Ecto neural progenitor cell (in vitro differentiated cells): ENCODE measurements around the gene ACCSL.

ENCODE experiments used
- DNase-seq: peaks from one replicate; pipeline ENCODE4 v3.0.0-alpha.2; 2018; ENCODE audit warnings: low spot score

The ACCSL gene

DNA sequence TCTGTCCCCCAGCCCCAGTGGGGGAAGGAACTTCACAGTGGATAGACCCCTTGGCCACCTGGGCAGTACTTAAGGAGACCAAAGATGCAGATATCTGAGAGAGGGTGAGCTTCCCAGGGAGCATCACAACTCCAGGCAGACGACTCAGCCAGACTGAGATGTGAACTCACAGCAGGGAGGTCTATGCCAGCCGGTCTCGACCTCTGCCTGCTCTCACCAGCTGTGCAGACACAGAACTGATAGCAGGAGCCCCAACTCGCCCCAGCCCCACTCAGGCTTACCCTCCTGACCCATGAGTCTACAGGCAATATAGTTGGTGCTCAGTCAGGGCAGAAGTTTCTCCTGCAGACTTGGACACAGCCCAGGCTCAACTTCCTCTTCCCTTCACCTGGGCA lies 29.7 kb upstream of the ACCSL start:
- DNase-seq = peak; percentile 40

- DNase-seq = no peak
These were observed 29.0 kb upstream of the ACCSL start for GRCh38 chr11:44018829-44019228.

DNA sequence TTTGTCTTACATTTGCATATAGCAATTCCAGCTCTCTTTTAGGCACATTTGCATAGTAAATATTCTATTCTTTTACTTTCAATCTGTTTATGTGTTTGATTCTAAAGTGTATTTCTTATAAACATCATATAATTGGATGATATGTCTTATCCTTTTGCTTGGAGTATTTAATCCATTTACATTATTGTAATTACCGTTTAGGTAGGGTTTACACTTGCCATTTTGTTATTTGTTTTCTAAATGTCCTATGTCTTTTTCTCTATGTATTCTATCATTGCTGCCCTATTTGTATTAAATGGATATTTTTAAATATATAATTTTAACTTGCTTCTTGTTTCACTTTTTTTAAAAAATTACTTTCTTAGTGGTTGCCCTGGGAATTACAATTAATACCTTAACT lies 22.8 kb upstream of the ACCSL start:
- no peak for DNase-seq

GRCh38 chr11:44025727-44026126 lies 22.1 kb upstream of the ACCSL start:
- DNase-seq = no peak

- DNase-seq = no peak
These were observed 19.4 kb upstream of the ACCSL start for GRCh38 chr11:44028401-44028800.

DNA sequence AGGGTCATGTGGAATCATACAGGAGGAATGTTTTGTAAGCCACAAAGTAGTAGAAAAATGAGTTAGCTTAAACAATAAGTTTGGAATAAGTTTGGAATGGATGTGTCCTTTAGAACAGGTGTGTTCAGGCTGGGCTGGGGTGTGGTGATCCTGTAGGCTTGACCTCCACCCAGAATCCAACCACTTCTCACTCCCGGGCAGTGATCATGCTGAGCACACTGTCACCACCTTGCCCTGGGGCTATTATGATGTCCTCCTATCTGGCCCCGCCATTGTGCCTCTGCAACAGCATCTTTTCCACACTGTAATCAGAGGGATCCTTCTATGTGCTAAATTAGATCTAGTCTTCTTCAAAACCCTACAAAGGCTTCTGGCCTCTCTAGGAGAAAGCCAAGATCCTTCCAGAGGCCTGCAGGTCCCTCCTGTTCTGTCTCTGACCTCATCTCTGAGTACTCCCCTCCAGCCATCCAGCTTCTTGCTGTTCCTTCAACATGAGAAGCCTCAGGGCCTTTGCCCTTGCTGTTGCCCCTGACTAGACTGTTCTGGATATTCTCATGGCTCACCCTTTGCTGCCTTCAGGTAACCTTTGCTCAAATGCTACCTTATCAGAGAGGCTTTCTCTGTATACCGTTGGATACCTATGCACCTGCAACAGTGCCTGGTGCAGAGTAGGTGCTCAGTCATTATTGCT lies 18.8 kb upstream of the ACCSL start:
- no peak for DNase-seq

DNA sequence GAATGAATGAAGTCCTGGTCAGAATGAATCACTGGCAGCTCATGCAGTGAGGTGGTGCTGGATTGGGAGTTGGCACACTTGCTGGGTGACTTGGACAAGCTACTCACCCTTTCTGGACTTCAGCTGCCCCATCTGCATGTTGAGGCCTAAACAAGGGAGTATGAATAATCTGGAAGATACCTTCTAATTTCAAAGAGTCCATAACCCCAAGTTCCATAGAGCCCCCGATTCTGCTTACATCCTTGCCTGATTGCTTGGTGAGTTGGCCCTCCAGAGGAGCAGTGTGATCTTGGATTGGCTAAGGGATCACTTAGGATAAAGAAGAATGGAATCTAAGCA lies 18.3 kb upstream of the ACCSL start:
- DNase-seq = no peak

DNA sequence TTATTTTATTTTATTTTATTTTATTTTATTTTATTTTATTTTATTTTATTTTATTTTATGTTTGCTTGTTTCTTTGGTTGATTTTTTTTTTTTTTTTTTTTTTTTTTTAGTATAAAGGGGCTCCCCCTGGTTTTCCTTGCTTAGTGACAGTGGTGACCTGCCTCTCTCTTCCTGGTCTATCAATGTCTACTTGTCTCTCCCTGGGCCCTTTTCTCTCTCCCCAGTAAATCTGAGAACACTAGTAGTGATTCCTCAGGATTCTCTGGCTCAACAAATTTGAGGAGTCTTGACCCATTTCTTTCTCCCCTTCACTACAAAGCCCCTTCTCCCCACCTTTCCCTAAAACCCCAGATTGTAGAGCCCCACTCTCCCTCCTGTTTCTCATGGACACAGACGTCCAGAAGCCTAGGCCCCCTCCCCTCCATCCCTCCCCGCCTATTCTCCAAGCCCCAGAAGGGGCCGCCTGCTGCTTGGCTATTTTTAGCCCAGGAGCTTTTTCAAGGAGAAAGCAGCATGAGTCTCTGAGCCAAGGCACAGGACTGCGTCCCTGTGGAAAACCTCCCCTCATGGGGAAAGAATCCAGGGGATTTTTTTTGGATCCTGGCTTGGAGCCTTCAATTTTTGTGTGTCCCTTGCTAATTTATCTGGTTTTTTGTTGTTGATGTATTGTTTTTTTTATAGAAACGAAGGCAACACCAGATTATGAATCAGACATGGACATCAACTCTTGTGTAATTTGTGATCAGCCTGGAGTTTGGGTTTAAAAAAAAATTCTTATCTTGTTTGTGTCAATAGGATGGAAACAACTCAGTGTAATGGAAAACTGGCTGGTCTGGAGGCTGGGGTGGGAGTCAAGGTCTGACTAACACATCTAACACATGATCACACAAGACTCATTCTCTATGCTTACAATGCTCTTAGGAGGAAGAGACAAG lies 17.5 kb upstream of the ACCSL start:
- peak; percentile 60 for DNase-seq

GRCh38 chr11:44030996-44031395 lies 16.8 kb upstream of the ACCSL start:
- DNase-seq = no peak

- DNase-seq = no peak
These were observed 16.2 kb upstream of the ACCSL start for GRCh38 chr11:44031549-44031948.

GRCh38 chr11:44032299-44033085 lies 15.3 kb upstream of the ACCSL start:
- DNase-seq = no peak

GRCh38 chr11:44033411-44033850 lies 14.3 kb upstream of the ACCSL start:
- DNase-seq = no peak

- DNase-seq = no peak
These were observed 13.9 kb upstream of the ACCSL start for GRCh38 chr11:44033856-44034255.

- no peak for DNase-seq
These were observed 13.1 kb upstream of the ACCSL start for GRCh38 chr11:44034639-44035038.

- DNase-seq = peak; percentile 87
These were observed 10.7 kb upstream of the ACCSL start for GRCh38 chr11:44036811-44037657.

- no peak for DNase-seq
These were observed 10.2 kb upstream of the ACCSL start for GRCh38 chr11:44037658-44037998.

DNA sequence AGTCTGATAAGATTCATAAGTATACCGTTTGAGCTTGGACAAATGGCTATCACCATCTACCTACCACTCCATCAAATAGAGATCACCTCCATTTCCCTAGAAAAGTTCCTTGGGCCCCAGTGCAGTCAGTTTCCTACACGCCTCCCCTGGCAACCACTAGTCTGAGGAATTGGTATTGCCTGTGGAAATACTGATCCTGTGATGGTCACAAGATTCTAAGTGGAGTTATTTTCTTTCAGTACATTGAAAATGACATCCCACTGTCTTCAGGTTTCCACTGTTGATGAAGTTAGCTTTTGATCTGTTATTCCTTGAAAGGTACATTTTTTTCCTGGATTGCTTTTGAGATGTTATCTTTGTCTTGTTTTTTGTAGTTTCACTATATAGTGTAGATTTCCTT lies 4.6 kb upstream of the ACCSL start:
- no peak for DNase-seq

- DNase-seq = peak; percentile 2
These were observed 1.6 kb upstream of the ACCSL start for GRCh38 chr11:44046182-44046581.

DNA sequence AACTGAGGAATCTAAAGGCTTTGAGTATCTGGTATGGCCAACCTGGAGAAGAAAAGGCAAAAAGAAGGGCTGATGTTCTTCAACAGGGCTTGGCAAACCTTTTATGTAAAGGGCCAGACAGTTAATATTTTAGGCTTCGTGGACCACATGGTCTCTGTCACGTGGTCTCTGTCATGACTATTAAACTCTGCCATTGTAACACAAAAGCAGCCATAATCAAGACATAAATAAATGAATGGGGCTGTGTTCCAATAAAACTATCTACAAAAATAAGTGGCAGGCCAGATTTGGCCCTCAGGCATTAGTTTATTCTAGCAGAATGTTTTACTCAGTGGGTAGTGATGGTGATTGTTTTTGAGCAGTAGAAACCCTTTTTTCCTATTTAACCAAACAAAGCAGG lies 483 bp upstream of the ACCSL start:
- peak; percentile 3 for DNase-seq

GRCh38 chr11:44049832-44050231 lies 2.1 kb downstream of the ACCSL start:
- DNase-seq = no peak

DNA sequence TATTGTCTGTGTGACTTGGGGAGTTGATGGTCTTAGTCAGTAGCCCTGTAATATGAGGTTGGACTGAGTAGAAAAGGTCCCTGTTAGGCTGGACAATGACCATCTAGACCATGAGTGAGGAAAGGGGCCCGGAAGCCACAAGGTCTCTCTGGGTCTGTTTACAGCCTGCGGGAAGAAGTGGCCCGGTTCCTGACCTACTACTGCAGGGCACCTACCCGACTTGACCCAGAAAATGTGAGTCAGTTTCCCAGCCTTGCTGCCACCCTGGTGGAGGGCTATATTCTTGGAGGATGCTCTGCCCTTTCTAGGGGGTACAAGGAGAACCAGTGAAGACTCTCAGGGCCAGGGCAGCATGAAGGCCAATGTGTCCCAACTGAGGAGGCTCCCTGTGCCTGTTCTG lies 3.4 kb downstream of the ACCSL start:
- DNase-seq = no peak

DNA sequence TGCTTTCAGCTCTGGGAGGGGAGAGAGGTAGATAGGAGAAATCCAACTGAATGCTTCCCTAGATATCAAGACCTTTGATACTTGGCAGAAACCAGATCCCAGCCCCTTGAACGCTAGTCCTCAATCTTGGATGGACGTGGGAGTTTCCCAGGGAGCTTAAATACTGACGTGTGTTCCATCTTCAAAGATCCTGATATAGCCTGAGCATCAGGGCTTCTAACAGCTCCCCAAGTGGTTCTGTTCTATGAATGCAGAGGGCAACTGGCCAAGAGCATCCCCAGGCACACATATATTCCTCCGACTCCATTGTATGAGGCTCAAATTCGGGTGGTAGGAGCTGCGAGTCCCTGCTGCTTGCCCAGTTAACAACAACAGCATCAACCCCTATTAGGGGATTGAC lies 9.6 kb downstream of the ACCSL start:
- DNase-seq = no peak
